NCI-H2196 treated with DMSO at 0.1 percent for 48 hours (cell line): ENCODE results near the gene TXLNA.

Source experiments
- DNase-seq: peaks from one replicate; lab custom pipeline; 2025; ENCODE audit not compliant: unreplicated experiment; lab: John Stamatoyannopoulos, UW

Gene TXLNA

DNA sequence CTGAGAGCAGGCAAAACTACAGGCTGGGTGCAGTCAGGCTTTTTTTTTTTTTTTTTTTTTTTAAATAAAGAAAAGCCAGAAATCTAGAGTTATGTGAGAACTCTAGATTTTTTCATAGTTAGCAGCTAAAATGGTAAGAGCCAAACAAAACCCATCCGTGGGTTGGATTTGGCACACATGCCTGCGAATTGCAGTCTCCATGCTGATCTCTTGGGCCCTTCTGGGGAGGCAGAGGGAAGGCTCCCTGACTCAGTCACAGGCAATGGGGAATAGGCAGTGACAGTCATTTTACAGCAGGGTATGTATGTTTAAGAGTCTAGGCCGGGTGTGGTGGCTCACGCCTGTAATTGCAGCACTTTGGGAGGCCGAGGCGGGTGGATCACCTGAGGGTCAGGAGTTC lies 2.6 kb downstream of the TXLNA start:
- DNase-seq, result no peak

DNA sequence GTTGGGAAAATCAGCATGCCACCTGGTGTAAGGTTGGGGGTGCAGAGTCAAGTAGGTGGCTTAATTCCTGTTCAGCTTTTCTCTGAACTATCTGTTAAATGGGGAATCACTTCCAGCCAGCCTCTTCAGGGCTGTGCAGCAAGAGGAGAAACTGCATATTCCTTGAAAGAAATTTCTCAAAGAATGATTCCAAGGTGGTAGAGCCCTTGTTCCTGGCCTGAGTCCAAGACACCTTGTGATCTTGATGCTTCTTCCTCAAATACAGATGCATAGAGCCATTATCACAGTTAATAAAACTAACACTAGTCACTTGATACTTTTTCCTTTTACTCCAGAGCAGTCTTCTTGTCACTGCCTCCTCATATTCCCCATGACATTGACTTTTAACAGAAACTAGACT lies 5.2 kb downstream of the TXLNA start:
- no peak for DNase-seq

DNA sequence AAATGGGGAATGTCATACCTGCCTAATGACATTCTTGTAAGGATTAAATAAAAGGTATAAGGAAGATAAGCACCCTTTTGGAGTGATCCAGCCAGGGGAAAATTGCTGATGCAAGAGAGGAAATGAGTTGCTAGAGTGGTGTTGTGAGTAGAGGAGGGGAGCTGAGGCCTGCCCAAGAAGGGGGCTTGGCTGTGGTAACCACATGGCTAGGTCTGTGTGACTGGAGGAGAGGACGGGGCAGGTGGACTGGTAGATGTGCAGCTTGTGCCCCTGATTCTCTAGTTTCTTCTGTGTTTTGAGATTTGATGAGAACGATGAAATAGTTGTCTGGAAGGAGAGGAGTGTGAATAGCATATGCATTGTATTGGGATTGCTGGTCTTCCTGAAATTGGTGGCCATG lies 6.6 kb downstream of the TXLNA start:
- no peak for DNase-seq

DNA sequence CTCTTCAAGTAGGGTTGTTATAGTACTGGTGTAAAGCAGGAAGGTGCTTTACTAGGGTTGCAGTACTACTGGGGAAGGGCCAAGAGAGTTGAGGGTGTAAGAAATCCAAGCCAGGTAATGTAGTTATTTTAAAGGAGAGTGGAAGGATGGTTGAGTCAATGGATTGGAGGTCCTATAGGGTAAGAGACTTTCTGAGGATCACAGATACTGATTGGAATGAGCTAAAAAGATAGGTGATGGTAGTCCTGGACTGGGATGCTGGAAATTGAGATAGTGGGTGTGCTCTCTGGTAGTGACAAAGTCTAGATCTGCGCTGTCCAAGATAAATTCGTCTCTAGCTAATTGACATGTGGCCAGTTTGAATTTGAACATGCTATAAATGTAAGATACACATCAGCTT lies 7.0 kb downstream of the TXLNA start:
- DNase-seq, result no peak

DNA sequence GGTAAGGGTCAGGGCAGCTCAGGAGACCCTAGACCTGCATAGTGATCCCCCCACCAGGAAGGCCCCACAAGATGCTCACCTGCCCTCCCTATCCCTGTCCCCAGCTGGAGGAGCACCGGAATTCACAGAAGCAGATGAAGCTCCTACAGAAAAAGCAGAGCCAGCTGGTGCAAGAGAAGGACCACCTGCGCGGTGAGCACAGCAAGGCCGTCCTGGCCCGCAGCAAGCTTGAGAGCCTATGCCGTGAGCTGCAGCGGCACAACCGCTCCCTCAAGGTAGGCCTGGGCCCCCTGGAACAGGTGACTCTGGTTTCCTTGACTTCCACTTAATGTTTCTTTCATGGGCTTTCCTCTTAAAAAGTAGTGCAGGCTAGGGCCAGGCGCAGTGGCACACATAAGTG lies 8.4 kb downstream of the TXLNA start:
- no peak for DNase-seq

DNA sequence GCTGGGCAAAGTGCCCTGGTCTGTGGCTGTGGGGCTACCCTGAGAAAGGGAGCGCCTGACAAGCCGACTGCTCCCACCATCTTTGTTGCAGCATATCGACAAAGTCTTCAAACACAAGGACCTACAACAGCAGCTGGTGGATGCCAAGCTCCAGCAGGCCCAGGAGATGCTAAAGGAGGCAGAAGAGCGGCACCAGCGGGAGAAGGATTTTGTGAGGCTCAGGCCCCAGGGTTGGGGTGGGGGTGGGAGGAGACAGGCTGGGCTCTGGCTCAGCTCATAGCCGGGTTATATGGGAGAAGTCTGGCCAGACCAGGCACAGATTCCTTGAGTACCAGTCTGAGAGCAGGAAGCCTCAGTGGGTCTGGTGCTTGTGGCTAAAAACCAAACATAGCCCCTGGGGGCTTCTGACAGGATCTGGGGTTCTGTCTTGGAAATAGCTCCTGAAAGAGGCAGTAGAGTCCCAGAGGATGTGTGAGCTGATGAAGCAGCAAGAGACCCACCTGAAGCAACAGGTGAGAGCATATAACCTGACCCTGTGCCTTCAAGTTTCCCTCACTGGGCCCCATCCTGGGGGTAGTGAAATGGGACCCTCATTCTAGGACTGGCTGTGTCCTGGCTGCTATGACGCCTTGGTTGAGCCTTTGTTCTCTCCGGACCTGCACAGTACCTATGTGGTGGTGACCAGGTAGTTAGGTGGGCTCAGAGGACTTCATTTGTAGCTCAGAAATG lies 12.9 kb downstream of the TXLNA start:
- no peak for DNase-seq

DNA sequence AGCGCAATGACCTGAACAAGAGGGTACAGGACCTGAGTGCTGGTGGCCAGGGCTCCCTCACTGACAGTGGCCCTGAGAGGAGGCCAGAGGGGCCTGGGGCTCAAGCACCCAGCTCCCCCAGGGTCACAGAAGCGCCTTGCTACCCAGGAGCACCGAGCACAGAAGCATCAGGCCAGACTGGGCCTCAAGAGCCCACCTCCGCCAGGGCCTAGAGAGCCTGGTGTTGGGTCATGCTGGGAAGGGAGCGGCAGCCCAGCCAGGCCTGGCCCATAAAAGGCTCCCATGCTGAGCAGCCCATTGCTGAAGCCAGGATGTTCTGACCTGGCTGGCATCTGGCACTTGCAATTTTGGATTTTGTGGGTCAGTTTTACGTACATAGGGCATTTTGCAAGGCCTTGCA lies 15.5 kb downstream of the TXLNA start:
- no peak for DNase-seq

DNA sequence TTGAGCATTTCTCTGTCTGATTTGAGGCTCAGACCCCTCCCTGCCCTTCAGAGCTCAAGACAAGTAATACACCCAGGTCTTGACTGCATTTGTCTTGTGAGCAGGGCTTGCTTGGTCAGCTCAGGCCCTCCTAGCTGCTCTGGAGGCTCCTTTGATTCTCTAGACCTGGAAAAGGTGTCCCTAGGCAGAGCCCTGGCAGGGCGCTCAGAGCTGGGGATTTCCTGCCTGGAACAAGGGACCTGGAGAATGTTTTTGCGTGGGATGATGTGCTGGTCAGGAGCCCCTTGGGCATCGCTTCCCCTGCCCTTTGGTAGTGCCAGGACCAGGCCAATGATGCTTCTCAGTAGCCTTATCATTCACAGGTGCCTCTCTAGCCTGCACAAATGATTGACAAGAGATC lies 16.1 kb downstream of the TXLNA start:
- no peak for DNase-seq

DNA sequence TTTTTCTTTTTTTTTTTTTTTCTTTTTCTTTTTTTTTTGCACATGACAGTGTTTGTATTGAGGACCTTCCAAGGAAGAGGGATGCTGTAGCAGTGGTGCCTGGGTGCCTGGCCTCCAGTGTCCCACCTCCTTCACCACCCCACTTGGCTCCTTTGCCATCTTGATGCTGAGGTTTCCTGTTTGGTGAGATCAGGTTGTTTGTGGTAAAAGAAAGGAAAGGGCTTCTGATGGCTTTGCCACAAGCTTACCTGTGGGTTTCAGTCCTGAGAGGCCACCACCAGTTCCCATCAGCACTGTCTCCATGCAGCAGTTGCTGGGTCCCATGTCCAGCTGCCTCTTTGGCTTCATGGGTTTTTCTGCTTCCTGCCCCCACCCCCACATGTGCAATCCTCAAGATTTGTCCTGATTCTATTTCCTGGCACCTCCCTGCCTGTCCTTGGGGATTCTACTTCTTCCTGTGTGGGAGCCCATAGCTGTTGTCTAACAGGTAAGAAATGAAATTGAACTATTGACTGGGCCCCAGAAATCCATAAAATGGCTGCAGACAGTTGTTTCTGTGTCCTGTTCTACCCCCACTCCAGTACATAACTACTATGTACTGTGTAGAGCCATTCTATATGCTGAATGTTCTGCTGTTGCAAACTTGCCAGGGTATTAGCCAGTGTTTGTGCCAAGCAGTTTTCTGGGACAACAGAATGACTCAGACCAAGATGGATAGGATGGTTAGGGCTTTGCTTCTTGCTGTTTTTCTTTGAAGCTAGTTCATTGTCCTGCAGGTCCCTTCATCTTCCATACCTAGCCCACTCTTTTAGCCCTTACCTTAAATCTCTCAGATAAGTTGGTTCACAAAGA lies 16.7 kb downstream of the TXLNA start:
- no peak for DNase-seq

DNA sequence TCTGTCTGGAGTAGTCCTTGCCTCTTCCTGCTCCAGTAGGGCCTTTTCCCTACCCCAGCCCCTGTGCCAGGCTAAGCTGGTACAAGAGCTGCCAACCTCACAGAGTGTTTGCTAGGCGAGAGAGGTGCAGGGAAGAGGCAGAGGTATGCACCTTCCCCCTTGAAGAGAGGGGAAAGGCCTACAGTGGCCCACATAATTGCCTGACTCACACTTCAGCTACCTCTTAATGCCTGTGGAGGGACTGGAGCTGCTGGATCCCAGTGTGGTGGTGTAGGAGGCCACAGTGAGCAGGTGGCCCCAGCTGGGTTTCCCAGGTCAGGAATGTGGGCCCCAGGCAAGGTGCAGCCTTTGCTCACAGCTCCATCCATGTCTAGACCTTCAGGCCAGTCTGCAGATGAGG lies 17.6 kb downstream of the TXLNA start:
- DNase-seq, result no peak

DNA sequence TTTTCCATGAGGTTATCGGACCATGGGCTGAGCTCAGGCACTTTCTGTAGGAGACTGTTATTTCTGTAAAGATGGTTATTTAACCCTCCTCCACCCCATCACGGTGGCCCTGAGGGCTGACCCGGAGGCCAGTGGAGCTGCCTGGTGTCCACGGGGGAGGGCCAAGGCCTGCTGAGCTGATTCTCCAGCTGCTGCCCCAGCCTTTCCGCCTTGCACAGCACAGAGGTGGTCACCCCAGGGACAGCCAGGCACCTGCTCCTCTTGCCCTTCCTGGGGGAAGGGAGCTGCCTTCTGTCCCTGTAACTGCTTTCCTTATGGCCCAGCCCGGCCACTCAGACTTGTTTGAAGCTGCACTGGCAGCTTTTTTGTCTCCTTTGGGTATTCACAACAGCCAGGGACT lies 18.4 kb downstream of the TXLNA start:
- DNase-seq, result no peak

DNA sequence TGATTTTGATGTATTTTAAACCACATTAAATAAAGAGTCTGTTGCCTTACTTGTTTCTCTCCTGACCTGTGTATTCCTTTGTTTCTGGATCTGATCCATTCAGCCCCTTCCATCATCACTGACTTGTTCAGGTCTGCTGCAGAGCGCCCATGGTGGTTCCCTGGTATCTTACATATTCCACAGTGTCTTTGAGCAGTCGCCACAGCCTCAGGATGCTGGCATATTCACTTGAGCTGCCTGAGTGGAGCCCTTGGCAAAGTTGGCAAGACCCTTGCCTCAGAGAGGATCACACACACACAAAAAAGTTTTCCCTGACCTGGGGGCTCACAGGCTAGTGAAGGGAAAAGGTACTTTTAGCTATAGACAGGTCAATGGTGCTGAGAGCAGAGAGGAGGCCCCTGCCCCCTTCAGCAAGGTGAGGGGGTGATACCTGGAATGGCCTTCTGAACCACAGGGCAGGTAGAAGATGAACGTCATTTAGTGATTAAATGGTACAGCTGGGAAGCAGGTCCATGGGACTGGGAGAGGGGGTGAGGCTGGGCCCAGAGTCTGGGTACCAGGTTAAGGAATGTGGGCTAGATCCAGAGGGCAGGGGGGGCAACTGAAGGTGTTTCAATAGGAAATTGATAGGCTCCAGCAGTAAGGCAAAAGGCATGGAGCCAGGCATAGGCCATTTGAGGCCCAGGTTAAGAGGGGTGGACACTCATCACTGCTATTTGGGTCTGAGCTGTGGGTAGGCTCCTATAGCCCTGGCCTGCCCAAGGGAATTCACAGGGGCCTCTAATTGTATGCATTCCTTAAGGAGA lies 19.0 kb downstream of the TXLNA start:
- DNase-seq, result no peak

DNA sequence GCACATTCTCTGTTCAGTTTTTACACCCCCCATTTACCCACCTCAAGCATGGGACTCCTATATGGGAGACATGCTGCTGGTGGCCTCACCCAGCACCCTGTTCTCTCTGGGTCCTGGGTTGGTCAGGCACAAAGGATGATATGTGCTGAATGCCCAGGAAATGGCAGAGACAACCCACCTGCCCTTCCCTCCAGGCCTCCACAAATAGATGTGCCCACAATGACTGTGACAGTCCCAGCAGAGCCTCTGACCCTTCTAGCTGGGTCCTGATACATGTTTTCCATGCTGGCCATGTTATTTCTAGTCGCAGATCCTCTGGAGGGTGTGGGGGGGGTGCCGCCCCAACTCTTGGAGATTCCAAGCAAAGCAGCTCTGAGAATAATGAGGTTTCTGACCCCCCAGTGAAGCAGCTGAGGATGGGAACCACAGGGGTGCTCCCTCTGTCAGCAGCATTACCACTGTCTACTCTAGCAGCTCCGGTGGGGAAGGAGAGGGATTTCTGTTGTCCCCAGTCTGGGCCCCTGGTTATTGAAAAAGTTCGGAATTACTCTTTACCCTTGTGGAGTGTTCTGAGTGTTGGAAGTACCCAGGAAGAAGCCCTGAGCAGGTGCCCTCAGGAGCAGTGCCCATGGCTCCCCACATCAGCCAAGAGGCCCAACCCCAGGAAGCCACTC lies 19.7 kb downstream of the TXLNA start:
- no peak for DNase-seq

DNA sequence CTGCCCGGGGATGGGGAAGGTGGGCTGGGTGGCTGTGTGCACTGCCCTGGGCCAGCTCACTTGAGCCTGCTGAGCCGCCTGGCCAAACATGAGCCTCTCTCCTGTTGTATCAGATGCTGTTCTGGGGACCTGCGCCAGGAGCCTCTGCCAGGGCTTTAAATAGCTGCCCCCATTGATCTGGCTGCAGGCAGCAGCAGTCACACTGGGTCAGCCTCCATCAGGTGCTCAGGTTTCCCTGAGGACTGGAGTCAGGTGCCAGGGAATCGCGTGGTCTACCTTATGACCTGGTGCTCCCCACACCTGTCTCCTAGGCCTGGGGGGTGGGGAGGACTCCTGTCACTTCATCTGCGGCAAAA lies 20.2 kb downstream of the TXLNA start:
- DNase-seq, result peak; percentile 77

DNA sequence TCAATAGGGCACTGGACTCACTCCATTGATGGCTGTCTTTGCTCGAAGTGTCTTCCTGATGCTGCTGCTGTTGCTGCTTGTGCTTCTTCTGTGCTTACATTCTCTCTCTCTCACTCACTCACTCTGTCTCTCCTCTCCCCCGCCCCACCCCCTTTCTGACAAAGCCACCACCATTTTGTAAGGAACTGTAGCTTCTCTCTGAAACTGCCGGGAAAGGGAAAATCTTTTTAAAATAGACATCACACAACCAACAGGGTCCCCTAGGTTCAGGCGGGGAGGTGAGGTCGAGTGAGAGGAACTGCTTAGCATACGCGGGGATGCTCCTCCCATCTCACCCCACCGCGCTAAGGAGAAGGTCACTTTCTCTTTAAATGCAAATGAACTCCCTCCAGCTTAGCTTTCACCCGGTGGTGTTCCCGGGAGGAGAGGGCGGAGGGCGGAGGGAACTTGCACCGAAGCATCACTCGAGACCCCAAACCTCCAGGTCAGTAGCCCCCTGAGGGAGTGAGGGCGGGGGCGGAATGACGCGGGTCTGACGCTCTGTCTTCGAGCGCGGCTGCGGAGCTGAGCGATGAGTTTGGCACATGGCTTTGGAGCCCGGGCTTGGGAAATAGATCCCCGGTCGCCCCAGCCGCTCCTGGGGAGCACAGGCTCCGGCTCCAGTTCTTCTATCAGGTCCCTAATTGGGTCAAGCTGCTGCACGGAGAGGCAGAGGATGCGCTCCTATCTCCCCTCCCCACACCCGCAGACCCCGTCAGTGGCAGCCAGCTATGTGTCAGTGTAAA lies 20.9 kb downstream of the TXLNA start, which contains the start of gene CCDC28B:
Gene CCDC28B (plus strand): TSS at position 370 of the 785 bp plus-strand sequence. CDS start 1,341 bp downstream, outside the sequence.
- DNase-seq, result peak; percentile 51

DNA sequence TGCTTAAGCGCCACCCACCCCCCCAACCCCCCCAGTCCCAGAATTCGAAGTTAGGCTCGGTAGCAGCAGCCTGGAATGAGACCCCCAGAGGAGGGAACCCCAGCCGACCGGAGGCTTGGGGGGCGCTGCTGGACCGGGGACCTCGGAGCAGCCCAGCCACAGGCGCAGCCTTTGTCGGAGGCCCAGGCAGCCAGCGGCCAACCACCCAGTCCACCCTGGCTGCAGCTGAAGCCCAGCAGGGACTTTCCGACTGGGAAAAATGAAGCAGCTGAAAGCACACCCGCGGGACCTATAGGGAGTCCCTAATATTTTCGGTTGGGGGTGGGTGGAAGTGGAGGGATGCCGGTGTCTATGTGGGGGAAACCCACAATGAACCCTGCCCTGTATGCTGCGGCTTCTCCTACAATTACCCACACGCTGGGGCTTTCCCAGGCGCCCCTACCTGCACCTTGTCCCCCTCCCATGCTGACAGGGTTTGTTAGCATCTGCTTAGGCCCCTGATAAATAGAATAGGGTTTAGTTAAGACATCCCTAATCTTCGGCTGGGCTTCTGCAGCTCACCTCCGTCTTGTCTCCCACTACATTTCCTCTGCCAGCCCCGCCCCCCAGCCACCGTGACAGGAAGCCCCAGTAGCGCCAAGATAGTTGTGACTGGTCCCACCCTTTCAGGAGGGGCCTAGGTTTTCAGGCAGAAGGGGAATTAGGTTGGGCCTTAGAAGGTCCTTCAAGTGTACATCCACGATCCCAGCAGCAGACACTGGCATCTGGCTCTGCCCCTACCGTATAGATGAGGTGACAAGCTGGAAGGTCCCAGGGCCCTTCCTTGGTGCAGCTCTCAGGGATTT lies 21.8 kb downstream of the TXLNA start:
- no peak for DNase-seq

DNA sequence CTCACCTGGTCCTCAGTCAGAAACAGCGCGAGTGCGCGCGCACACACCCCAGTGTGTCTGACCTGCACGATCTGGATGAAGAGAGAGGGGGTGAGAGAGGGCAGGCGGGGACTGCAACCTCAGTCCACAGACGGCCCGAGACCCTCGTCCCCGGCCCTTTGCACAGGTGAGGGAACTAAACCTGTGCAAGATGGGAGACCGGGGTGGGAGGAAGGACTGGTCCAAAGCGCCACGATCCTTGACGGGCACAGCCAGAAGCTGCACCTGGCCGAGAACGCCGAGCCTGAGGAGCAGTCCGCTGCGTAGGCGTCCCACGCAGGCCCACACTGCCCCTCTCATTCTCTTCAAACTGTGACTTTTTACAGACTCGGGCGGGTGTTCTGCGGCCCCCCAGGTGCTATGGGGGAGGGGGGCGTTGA lies 25.5 kb downstream of the TXLNA start:
- no peak for DNase-seq

DNA sequence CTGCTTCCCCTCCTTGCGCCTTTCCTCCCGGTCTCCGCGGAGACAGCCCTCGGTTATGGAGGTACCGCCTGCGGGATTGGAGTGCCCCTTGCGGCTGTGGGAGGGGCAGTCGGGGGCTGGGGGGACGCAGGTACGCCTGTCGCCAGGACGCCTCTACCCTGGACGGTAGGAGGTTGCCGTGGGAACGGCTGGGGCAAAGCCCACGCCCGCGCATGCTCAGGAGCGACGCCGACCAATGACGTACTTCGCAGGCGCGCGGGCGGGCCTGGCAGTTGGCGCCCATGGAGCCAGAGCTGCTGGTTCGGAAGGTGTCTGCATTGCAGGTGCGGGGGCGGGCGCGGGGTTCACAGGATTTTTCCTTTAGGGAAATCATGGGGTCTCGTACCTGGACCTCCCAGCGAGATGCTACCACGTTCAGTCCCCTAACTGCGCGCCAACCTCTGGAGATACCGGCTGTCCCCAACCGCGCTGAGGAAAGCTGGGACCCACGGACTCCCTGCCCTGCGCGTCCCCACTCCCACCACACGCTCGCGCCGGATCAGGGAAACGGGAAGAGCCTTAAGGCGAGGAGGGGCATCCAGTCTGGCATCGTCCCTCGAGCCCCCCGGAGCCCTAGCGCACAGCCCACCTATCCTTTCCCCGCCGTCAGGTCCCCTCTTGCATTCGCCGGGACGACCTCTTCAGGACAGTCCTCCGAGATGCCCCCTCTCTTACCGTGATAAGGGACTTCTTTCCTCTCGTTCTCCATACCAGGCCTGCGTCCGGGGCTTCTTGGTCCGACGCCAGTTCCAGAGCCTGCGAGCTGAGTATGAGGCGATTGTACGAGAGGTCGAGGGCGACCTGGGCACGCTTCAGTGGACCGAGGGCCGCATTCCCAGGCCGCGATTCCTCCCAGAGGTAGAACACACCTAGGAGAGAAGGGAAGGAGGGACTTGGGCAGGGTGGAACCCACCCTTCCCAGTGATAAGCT lies 26.2 kb downstream of the TXLNA start, which contains the start of gene IQCC:
Gene IQCC (plus strand): TSS at position 271 of the 970 bp plus-strand sequence. CDS start 11 bp downstream, at position 282.
- peak; percentile 88 for DNase-seq
